Lung (tissue), 12 donors: ENCODE measurements around the gene SLC19A1. TPM values are rescaled to one million over a fixed set of nuclear protein-coding genes. Genes with fewer than 3 reads are reported as not detected.
A peak's percentile ranks its signal among the peaks of the same experiment; 100 is the strongest.

Experiments
- ATAC-seq: fragments of 200-7000 bp; cut with Tn5 transposase; one replicate; pipeline ENCODE4 v1.9.1; 2020; ENCODE audit warnings: moderate number of reproducible peaks; ENCODE audit not compliant: insufficient read depth, low FRiP score
- DNase-seq, 3 donors: peaks; one replicate each; pipeline ENCODE4 v3.0.0-alpha.2; 2013 to 2017
- H3K27ac ChIP-seq, 2 donors: one replicate each; pipeline ENCODE4 v1.5.1; 2013; ENCODE audit warnings: mild to moderate bottlenecking in 2 of 2, moderate library complexity in 2 of 2, control low read depth in 1 of 2, inconsistent platforms in 1 of 2, low read depth in 1 of 2, low read length in 1 of 2
- H3K27me3 ChIP-seq, 3 donors: one replicate each; pipeline ENCODE4 v1.5.1; 2013; ENCODE audit warnings: low read length in 2 of 3; ENCODE audit not compliant: control insufficient read depth in 3 of 3, insufficient read depth in 3 of 3
- H3K36me3 ChIP-seq, 4 donors: one replicate each; pipeline ENCODE4 v1.5.1; 2013; ENCODE audit warnings: low read length in 4 of 4, mild to moderate bottlenecking in 1 of 4, moderate library complexity in 1 of 4; ENCODE audit not compliant: control insufficient read depth in 4 of 4, insufficient read depth in 4 of 4
- H3K4me1 ChIP-seq, 5 donors: one replicate each; pipeline ENCODE4 v1.5.1; 2013; ENCODE audit warnings: low read length in 5 of 5, mild to moderate bottlenecking in 2 of 5, moderate library complexity in 1 of 5; ENCODE audit not compliant: control insufficient read depth in 5 of 5, insufficient read depth in 5 of 5
- H3K4me3 ChIP-seq: one replicate; pipeline ENCODE4 v1.5.1; 2013; ENCODE audit warnings: mild to moderate bottlenecking, control low read depth, moderate library complexity
- H3K9ac ChIP-seq, 2 donors: one replicate each; pipeline ENCODE4 v1.5.1; 2013; ENCODE audit warnings: low read length in 2 of 2, control low read depth in 1 of 2; ENCODE audit not compliant: insufficient read depth in 1 of 2
- H3K9me3 ChIP-seq, 4 donors: one replicate each; pipeline ENCODE4 v1.5.1; 2013; ENCODE audit warnings: low read length in 3 of 4, mild to moderate bottlenecking in 1 of 4, moderate library complexity in 1 of 4; ENCODE audit not compliant: control insufficient read depth in 4 of 4, insufficient read depth in 3 of 4
- WGBS, 2 donors: extraction: QIAGEN DNeasy Blood & Tissue Kit; methylation state at CpG; one replicate each; pipeline ENCODE4 v1.1.7; 2013; 5-methylcytosine and 5-hydroxymethylcytosine counted together
- polyA plus RNA-seq, 2 donors: library from polyadenylated mRNA; stranded (reverse); fragments of 200-250 nt; gene quantifications; one replicate each; pipeline ENCODE4 v1.2.1, GENCODE V29; 2013
- total RNA-seq, 2 donors: library from RNA; depleted of rRNA in 1 of 2; stranded (reverse); fragments of >200 nt in 1 of 2; gene quantifications; one replicate each; pipeline ENCODE4 v1.2.1, GENCODE V29; 2014 to 2021
- TF ChIP-seq, protein P1 (sequence below): IDR thresholded peaks from 2 replicates; pipeline ENCODE4 v1.5.1; 2012; ENCODE audit warnings: mild to moderate bottlenecking; ENCODE audit errors: control extremely low read depth, extremely low read depth
- donor health status: control.
- donor health status: control.
- donor health status: Bipolar disorder and iron deficiency.
- donor health status: healthy.
- donor health status: DM: yes; HTN: yes; CAD: no.

SLC19A1 gene
- total and polyA plus RNA-seq, 4 donors, result 23.8 to 42.0 (median 26.2) TPM

DNA sequence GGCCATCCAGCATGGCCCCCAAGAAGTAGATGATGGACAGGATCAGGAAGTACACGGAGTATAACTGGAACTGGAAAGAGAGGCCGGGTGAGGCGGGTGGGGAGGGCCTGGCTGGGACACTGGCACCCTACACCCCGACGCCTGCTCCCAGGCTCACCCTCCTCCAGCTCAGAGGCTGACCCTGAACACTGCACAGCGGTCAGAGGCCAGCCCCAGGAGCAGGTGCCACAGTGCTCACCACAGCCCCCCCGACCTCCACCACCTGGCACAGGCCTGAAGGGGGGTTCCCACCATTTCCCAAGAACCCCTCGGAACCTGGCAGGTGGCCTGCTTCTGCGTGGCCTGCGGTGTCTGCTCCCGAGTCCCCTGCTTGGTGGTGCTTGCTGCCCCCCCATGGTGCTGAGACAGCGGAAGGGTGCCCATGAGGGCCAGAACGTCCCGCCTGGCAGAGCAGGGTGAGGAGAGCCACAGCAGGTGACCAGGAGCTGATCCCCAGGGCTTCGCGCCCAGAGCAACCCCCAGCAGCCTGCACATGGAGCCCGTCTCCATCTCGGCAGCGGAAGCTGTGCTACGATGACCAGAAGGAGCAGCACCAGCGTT, 26.1 kb downstream of the SLC19A1 start:
- Histone ChIP-seq H3K4me1 (peaks cover 0 to 26% (median 10%) of the 10 kb centered on the region in 5 donors), H3K4me3 (no peak overlapping the region), H3K9ac (no peak overlapping the region), H3K9me3 (peaks cover 2 to 19% (median 6%) of the 10 kb centered on the region in 4 donors), H3K27me3 (no peaks in the 10 kb centered on the region), H3K36me3 (peaks cover 0 to 21% (median 8%) of the 10 kb centered on the region in 4 donors), H3K27ac (no peak overlapping the region)
- DNase-seq (no peak), ATAC-seq (no peak)
- TF ChIP-seq, protein P1, sequence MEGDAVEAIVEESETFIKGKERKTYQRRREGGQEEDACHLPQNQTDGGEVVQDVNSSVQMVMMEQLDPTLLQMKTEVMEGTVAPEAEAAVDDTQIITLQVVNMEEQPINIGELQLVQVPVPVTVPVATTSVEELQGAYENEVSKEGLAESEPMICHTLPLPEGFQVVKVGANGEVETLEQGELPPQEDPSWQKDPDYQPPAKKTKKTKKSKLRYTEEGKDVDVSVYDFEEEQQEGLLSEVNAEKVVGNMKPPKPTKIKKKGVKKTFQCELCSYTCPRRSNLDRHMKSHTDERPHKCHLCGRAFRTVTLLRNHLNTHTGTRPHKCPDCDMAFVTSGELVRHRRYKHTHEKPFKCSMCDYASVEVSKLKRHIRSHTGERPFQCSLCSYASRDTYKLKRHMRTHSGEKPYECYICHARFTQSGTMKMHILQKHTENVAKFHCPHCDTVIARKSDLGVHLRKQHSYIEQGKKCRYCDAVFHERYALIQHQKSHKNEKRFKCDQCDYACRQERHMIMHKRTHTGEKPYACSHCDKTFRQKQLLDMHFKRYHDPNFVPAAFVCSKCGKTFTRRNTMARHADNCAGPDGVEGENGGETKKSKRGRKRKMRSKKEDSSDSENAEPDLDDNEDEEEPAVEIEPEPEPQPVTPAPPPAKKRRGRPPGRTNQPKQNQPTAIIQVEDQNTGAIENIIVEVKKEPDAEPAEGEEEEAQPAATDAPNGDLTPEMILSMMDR, result no peak
- 92% methylated on average over 19 to 21 of the region's 21 CpGs for WGBS, 2 donors

GRCh38 chr21:45515241-45516061, 26.8 kb downstream of the SLC19A1 start:
- WGBS, 2 donors, result 93 to 96% methylated on average over 31 of the region's 31 CpGs
- Histone ChIP-seq H3K4me3 (no peak overlapping the region), H3K9ac (no peak overlapping the region), H3K36me3 (peaks cover 0 to 23% (median 4%) of the 10 kb centered on the region in 4 donors), H3K9me3 (peaks cover 2 to 14% (median 6%) of the 10 kb centered on the region in 4 donors), H3K27me3 (no peaks in the 10 kb centered on the region), H3K27ac (no peak overlapping the region), H3K4me1 (peaks cover 0 to 26% (median 10%) of the 10 kb centered on the region in 5 donors)
- DNase-seq, result no peak
- TF ChIP-seq, protein P1, result no peak
- no peak for ATAC-seq

GRCh38 chr21:45514311-45515021, 27.8 kb downstream of the SLC19A1 start:
- peaks cover 0 to 31% (median 2%) of the 10 kb centered on the region in 4 donors for H3K36me3 ChIP-seq

More at GRCh38 chr21:45514311-45515021, 27.8 kb downstream of the SLC19A1 start:
- Histone ChIP-seq H3K4me1 (peaks cover 0 to 26% (median 10%) of the 10 kb centered on the region in 5 donors), H3K9ac (no peak overlapping the region), H3K27ac (peak overlapping the region in 1 of 2 donors; percentile 14), H3K4me3 (no peak overlapping the region), H3K27me3 (no peaks in the 10 kb centered on the region), H3K9me3 (peaks cover 2 to 11% (median 5%) of the 10 kb centered on the region in 4 donors)
- ATAC-seq, result no peak
- WGBS, 2 donors, result 87 to 92% methylated on average over 22 of the region's 22 CpGs
- TF ChIP-seq, protein P1, result no peak
- no peak for DNase-seq
